RWPE1 (cell line): ENCODE measurements around the gene MINDY4.

Experiments used
- CTCF ChIA-PET: fragments of 350-600 bp; sonication (Branson Sonifier 250); formaldehyde crosslinking; extraction: SDS; loops from one replicate; lab custom pipeline; 2021; lab: Yijun Ruan, JAX
- POLR2A ChIA-PET: fragments of 400-600 bp; formaldehyde crosslinking; extraction: SDS; loops from one replicate; lab custom pipeline; 2020; ENCODE audit warnings: antibody characterized with exemption; ENCODE audit not compliant: low non-redundant PET; lab: Yijun Ruan, JAX
- DNase-seq: peaks from one replicate; pipeline ENCODE4 v3.0.0; 2012; ENCODE audit warnings: low spot score
- H3K27ac ChIP-seq: fragments of 450-650 bp; 2 replicates; pipeline ENCODE4 v1.5.1; 2017
- TF ChIP-seq, protein P1 (sequence below): fragments of 450-650 bp; conservative IDR thresholded peaks from 2 replicates; pipeline ENCODE4 v1.5.1; 2017; ENCODE audit warnings: low read depth, mild to moderate bottlenecking

MINDY4 gene

DNA sequence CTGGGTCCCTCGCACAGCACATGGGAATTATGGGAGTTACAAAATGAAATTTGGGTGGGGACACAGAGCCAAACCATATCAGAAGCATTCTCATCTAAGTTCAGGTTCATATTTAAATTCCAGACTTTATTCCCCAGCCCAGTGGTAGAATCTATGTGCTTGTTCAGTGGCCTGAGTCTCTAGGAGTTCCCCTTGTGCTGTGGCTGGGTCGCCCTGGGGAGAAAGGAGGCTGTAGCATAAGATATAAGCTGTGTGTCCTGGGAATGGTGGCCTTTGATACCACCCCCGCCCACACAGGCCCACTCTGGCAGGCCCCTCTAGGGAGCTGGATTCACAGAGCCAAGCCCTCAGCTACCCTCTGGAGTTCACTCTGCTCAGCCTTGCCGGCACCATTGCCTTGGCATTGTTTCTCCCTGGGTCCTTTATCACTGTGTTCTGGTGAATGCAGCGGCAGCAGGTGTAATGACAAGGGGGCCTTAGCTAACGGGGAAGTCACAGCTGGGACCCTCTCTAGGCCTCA lies 64.2 kb downstream of the MINDY4 start:
- H3K27ac ChIP-seq = no peak overlapping the region
- POLR2A ChIA-PET = no interaction called here
- CTCF ChIA-PET = no interaction called here
- TF ChIP-seq, protein P1, sequence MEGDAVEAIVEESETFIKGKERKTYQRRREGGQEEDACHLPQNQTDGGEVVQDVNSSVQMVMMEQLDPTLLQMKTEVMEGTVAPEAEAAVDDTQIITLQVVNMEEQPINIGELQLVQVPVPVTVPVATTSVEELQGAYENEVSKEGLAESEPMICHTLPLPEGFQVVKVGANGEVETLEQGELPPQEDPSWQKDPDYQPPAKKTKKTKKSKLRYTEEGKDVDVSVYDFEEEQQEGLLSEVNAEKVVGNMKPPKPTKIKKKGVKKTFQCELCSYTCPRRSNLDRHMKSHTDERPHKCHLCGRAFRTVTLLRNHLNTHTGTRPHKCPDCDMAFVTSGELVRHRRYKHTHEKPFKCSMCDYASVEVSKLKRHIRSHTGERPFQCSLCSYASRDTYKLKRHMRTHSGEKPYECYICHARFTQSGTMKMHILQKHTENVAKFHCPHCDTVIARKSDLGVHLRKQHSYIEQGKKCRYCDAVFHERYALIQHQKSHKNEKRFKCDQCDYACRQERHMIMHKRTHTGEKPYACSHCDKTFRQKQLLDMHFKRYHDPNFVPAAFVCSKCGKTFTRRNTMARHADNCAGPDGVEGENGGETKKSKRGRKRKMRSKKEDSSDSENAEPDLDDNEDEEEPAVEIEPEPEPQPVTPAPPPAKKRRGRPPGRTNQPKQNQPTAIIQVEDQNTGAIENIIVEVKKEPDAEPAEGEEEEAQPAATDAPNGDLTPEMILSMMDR = no peak
- no peak for DNase-seq

- no peak for DNase-seq
- POLR2A ChIA-PET = no interaction called here
- H3K27ac ChIP-seq = no peak overlapping the region
- CTCF ChIA-PET = interaction anchor here (1.0 kb wide), 1 partner anchor 14 kb away, joined by 3 read pairs; no protein-coding TSS in a partner anchor
- TF ChIP-seq, protein P1 = no peak
Observed at GRCh38 chr7:30836991-30837390, 65.8 kb downstream of the MINDY4 start.

- CTCF ChIA-PET = interaction anchor here (1.0 kb wide), 1 partner anchor 14 kb away, joined by 3 read pairs; no protein-coding TSS in a partner anchor
- POLR2A ChIA-PET = no interaction called here
- DNase-seq = no peak
- TF ChIP-seq, protein P1 = no peak
- no peak overlapping the region for H3K27ac ChIP-seq
Observed at GRCh38 chr7:30837581-30837980, 66.4 kb downstream of the MINDY4 start.

GRCh38 chr7:30838008-30838407 lies 66.8 kb downstream of the MINDY4 start:
- H3K27ac ChIP-seq = no peak overlapping the region
- ChIA-PET CTCF (interaction anchor here (1.0 kb wide), 1 partner anchor 15 kb away, joined by 3 read pairs; no protein-coding TSS in a partner anchor), POLR2A (no interaction called here)
- no peak for DNase-seq
- TF ChIP-seq, protein P1 = no peak

DNA sequence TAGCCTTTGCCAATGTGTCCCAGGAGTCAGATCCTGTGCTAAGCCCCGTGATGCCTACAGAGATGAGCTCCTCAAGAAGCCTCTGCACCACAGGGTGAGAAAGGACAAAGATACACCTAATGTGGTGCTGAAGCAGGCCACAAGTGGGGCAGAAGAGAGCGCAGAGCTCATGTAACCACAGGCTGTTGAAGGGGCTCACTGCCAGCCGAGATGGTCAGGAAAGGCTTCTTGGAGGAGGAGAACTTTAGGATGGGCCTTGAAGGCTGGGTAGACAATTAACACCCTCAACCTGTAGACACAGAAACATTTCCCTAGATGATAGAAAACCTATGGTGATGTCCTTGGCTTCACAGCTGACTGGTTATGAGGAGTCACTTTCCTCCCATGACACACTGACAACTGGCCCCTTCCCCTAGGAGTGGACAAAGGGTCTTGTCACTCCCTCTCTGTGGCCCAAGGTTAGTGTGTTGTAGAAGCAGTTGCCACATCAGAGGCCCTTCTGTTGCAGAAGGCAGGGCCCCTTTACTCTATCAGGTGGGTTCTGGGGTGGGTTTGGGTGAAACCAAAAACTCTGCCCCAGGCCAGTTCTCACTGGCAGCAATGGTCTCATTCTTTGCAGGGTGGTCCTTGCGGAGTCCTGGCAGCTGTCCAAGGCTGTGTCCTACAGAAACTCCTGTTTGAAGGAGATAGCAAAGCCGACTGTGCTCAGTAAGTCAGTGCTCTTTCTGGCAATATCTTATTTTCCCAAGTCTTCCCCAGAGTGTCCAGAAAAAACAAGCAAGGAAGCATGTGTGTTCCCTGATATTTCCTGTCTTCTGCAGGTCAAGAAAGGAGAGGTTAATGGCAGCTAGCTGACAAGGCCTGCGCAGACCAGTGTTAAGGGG lies 69.2 kb downstream of the MINDY4 start:
- H3K27ac ChIP-seq = no peak overlapping the region
- no peak for DNase-seq
- TF ChIP-seq, protein P1 = no peak
- ChIA-PET POLR2A (no interaction called here), CTCF (no interaction called here)

- no peak for DNase-seq
- H3K27ac ChIP-seq = no peak overlapping the region
- POLR2A ChIA-PET = no interaction called here
- CTCF ChIA-PET = no interaction called here
- TF ChIP-seq, protein P1 = no peak
Observed at GRCh38 chr7:30841025-30841735, 70.0 kb downstream of the MINDY4 start.
